ENCODE data around the gene IFT43.

Gene IFT43

GRCh38 chr14:76057914-76058313 is 72.4 kb downstream of the IFT43 start:
- no peak overlapping the region for H3K4me3 ChIP-seq (replicated peaks; ENCODE audit: low read depth, low read length)
- H3K36me3 ChIP-seq (ENCODE audit: control insufficient read depth, insufficient read depth, low read length), result no peaks in the 10 kb centered on the region
- TF ChIP-seq CTCF (IDR thresholded peaks at IDR 0.05; ENCODE audit: insufficient read depth, low read length, poor library complexity, severe bottlenecking), result no peak
- H3K27me3 ChIP-seq (replicated peaks; ENCODE audit: control insufficient read depth, insufficient read depth, low read length), result no peaks in the 10 kb centered on the region
- DNase-seq (ENCODE audit: extremely low read depth, insufficient read length), result no peak

GRCh38 chr14:76063327-76063726 is 77.8 kb downstream of the IFT43 start:
- no peaks in the 10 kb centered on the region; the same call in 1 of the 2 replicates for H3K36me3 ChIP-seq (ENCODE audit: control insufficient read depth, insufficient read depth, low read length)
- no peak for DNase-seq (ENCODE audit: extremely low read depth, insufficient read length)
- TF ChIP-seq CTCF (IDR thresholded peaks at IDR 0.05; ENCODE audit: insufficient read depth, low read length, poor library complexity, severe bottlenecking), result no peak
- no peaks in the 10 kb centered on the region for H3K27me3 ChIP-seq (replicated peaks; ENCODE audit: control insufficient read depth, insufficient read depth, low read length)
- H3K4me3 ChIP-seq (replicated peaks; ENCODE audit: low read depth, low read length), result no peak overlapping the region

GRCh38 chr14:76065519-76065918 is 80.0 kb downstream of the IFT43 start:
- DNase-seq (ENCODE audit: extremely low read depth, insufficient read length), result no peak
- Histone ChIP-seq H3K36me3 (ENCODE audit: control insufficient read depth, insufficient read depth, low read length) (no peaks in the 10 kb centered on the region; the same call in 1 of the 2 replicates), H3K4me3 (replicated peaks; ENCODE audit: low read depth, low read length) (no peak overlapping the region), H3K27me3 (replicated peaks; ENCODE audit: control insufficient read depth, insufficient read depth, low read length) (no peaks in the 10 kb centered on the region)
- no peak for TF ChIP-seq CTCF (IDR thresholded peaks at IDR 0.05; ENCODE audit: insufficient read depth, low read length, poor library complexity, severe bottlenecking)

- TF ChIP-seq CTCF (IDR thresholded peaks at IDR 0.05; ENCODE audit: insufficient read depth, low read length, poor library complexity, severe bottlenecking), result no peak
- Histone ChIP-seq H3K27me3 (replicated peaks; ENCODE audit: control insufficient read depth, insufficient read depth, low read length) (no peaks in the 10 kb centered on the region), H3K36me3 (ENCODE audit: control insufficient read depth, insufficient read depth, low read length) (no peaks in the 10 kb centered on the region; the same call in none of the 2 replicates), H3K4me3 (replicated peaks; ENCODE audit: low read depth, low read length) (no peak overlapping the region)
- no peak for DNase-seq (ENCODE audit: extremely low read depth, insufficient read length)
Measured at GRCh38 chr14:76067536-76067935, 82.0 kb downstream of the IFT43 start.

- Histone ChIP-seq H3K27me3 (replicated peaks; ENCODE audit: control insufficient read depth, insufficient read depth, low read length) (no peaks in the 10 kb centered on the region), H3K4me3 (replicated peaks; ENCODE audit: low read depth, low read length) (no peak overlapping the region), H3K36me3 (ENCODE audit: control insufficient read depth, insufficient read depth, low read length) (no peaks in the 10 kb centered on the region; the same call in 1 of the 2 replicates)
- DNase-seq (ENCODE audit: extremely low read depth, insufficient read length), result no peak
- TF ChIP-seq CTCF (IDR thresholded peaks at IDR 0.05; ENCODE audit: insufficient read depth, low read length, poor library complexity, severe bottlenecking), result no peak
Measured at GRCh38 chr14:76073717-76074116, 88.2 kb downstream of the IFT43 start.

- TF ChIP-seq CTCF (IDR thresholded peaks at IDR 0.05; ENCODE audit: insufficient read depth, low read length, poor library complexity, severe bottlenecking), result no peak
- Histone ChIP-seq H3K4me3 (replicated peaks; ENCODE audit: low read depth, low read length) (no peak overlapping the region), H3K36me3 (ENCODE audit: control insufficient read depth, insufficient read depth, low read length) (no peaks in the 10 kb centered on the region), H3K27me3 (replicated peaks; ENCODE audit: control insufficient read depth, insufficient read depth, low read length) (no peaks in the 10 kb centered on the region)
- DNase-seq (ENCODE audit: extremely low read depth, insufficient read length), result no peak
Measured at GRCh38 chr14:76077340-76077739, 91.8 kb downstream of the IFT43 start.
